ENCODE data around the gene ITGB3BP. TPM values are rescaled to one million over a fixed set of nuclear protein-coding genes. Genes with fewer than 3 reads are reported as not detected.

The ITGB3BP gene
- total and polyA plus RNA-seq, 2 of the 8 experiments (the other 6 are each of a cell fraction or from before 2014, with no cell fraction given) = 17.6 to 49.1 TPM

GRCh38 chr1:63555480-63555879 is 32.5 kb upstream of the ITGB3BP start:
- ChIA-PET POLR2A (ENCODE audit: partially characterized antibody) (interaction anchor here (1.0 kb wide), 1 partner anchor 46 kb away, joined by 3 read pairs; no protein-coding TSS in a partner anchor), CTCF (ENCODE audit: partially characterized antibody) (interaction anchor here (0.6 to 11.7 kb wide), 6 partner anchors 17 to 53 kb away, joined by 3 to 153 read pairs (median 4); no protein-coding TSS in a partner anchor)
- no peak overlapping the region for H3K56ac ChIP-seq (replicated peaks; ENCODE audit: insufficient read length, low read depth, low read length)

More at GRCh38 chr1:63555480-63555879, 32.5 kb upstream of the ITGB3BP start:
- H4K5ac ChIP-seq (ENCODE audit: insufficient read length, low read depth, low read length) = no peak overlapping the region
- H2BK5ac ChIP-seq (ENCODE audit: low read depth, low read length) = no peak overlapping the region
- no peaks in the 10 kb centered on the region for H3K23me2 ChIP-seq (ENCODE audit: low read depth, low read length)
- H3K9ac ChIP-seq (replicated peaks in 1 of 4; ENCODE audit: extremely low read depth in 1 of 4, low read depth in 3 of 4, low read length in 3 of 4) = no peak overlapping the region
- DNase-seq (ENCODE audit: low read depth in 1 of 2, low spot score in 2 of 2) (no peak), FAIRE-seq (no peak)
- no peak overlapping the region for H3K4ac ChIP-seq (replicated peaks; ENCODE audit: insufficient read length, low read depth, low read length)
- no peak overlapping the region for H2AFZ ChIP-seq (ENCODE audit: low read length)
- no peak overlapping the region for H3K18ac ChIP-seq (ENCODE audit: extremely low read depth, low read length)
- no peak overlapping the region for H2AK5ac ChIP-seq (ENCODE audit: low read depth, low read length)
- H4K91ac ChIP-seq (replicated peaks; ENCODE audit: insufficient read length, low read length) = no peak overlapping the region
- no peaks in the 10 kb centered on the region for H3K27me3 ChIP-seq (replicated peaks in 1 of 4; ENCODE audit: control insufficient read depth in 3 of 4, extremely low read depth in 1 of 4, insufficient read depth in 3 of 4, low read length in 3 of 4)
- no peak overlapping the region for H3K4me3 ChIP-seq (ENCODE audit: extremely low read depth in 1 of 4, insufficient read depth in 2 of 4, low read depth in 3 of 4, low read length in 4 of 4)
- no peak overlapping the region for H3K4me2 ChIP-seq (ENCODE audit: insufficient read depth in 1 of 2, low read depth in 2 of 2, low read length in 2 of 2)
- H4K8ac ChIP-seq (ENCODE audit: extremely low read depth, insufficient read depth, low read length) = no peak overlapping the region
- H2BK12ac ChIP-seq (ENCODE audit: low read depth, low read length) = no peak overlapping the region
- H4K20me1 ChIP-seq (replicated peaks in 1 of 2; ENCODE audit: control insufficient read depth in 1 of 2, insufficient read depth in 2 of 2, low read length in 2 of 2) = no peaks in the 10 kb centered on the region
- H3K14ac ChIP-seq (ENCODE audit: insufficient read length) = no peak overlapping the region
- H3K36me3 ChIP-seq (ENCODE audit: control insufficient read depth in 2 of 4, insufficient read depth in 4 of 4, low read length in 3 of 4) = no peaks in the 10 kb centered on the region
- no peaks in the 10 kb centered on the region for H3K9me3 ChIP-seq (ENCODE audit: insufficient read depth in 2 of 2, low read depth in 1 of 2, low read length in 1 of 2)
- TF ChIP-seq KDM4A (IDR thresholded peaks at IDR 0.05; ENCODE audit: low read depth, low read length, severe bottlenecking) (no peak), ATF3 (IDR thresholded peaks at IDR 0.05; ENCODE audit: insufficient read depth, low read depth, low read length) (no peak), CHD2 (IDR thresholded peaks at IDR 0.05; ENCODE audit: low read length) (no peak), CEBPB (IDR thresholded peaks at IDR 0.05; ENCODE audit: low read depth, low read length) (no peak), KDM5A (IDR thresholded peaks at IDR 0.05; ENCODE audit: low read length) (no peak), CBX5 (IDR thresholded peaks at IDR 0.05; ENCODE audit: low read depth, low read length) (no peak), SIRT6 (IDR thresholded peaks at IDR 0.05; ENCODE audit: low read length) (no peak), FOSL1 (IDR thresholded peaks at IDR 0.05; ENCODE audit: insufficient read depth, low read depth, low read length) (no peak), RXRA (IDR thresholded peaks at IDR 0.05; ENCODE audit: insufficient read depth, low read depth, low read length) (no peak), SIX5 (IDR thresholded peaks at IDR 0.05; ENCODE audit: low read depth, low read length) (no peak)
- no peak overlapping the region for H2BK120ac ChIP-seq (replicated peaks; ENCODE audit: low read depth, low read length)
- no peak overlapping the region for H3K27ac ChIP-seq (ENCODE audit: low read depth, low read length)
- H2BK15ac ChIP-seq (ENCODE audit: low read length) = no peak overlapping the region
- H3K4me1 ChIP-seq (replicated peaks in 1 of 4; ENCODE audit: control insufficient read depth in 3 of 4, insufficient read depth in 4 of 4, low read length in 3 of 4) = peaks cover 0 to 4% (median 0%) of the 10 kb centered on the region in 4 experiments; a peak in 1 of 7 replicates
- no peaks in the 10 kb centered on the region for H3K79me1 ChIP-seq (ENCODE audit: low read depth, low read length)
- H3K79me2 ChIP-seq (ENCODE audit: control insufficient read depth in 1 of 2, insufficient read depth in 2 of 2, low read length in 2 of 2) = no peaks in the 10 kb centered on the region
- H3K23ac ChIP-seq (ENCODE audit: insufficient read length) = no peak overlapping the region
- no peak overlapping the region for H2BK20ac ChIP-seq (ENCODE audit: low read length)

Measured in H1 (cell line).